ENCODE data around the gene NPVF. TPM values are rescaled to one million over a fixed set of nuclear protein-coding genes. Genes with fewer than 3 reads are reported as not detected.

The NPVF gene
- total and polyA plus RNA-seq, 2 of the 8 experiments (the other 6 are each of a cell fraction or from before 2014, with no cell fraction given) = not detected

GRCh38 chr7:25218191-25218590 lies 10.1 kb downstream of the NPVF start:
- H2BK20ac ChIP-seq (ENCODE audit: low read length) = no peak overlapping the region
- 92% methylated on average over 3 of the region's 3 CpGs; no CpG with 5 or more reads in 1 of the 2 experiments for WGBS, 2 experiments (ENCODE audit: extremely low coverage in 1 of 2, insufficient coverage in 1 of 2, insufficient read length in 1 of 2, insufficient replicate concordance in 2 of 2, low coverage in 1 of 2, low lambda C conversion rate in 2 of 2, missing lambda C conversion rate in 1 of 2)
- ChIA-PET CTCF (ENCODE audit: partially characterized antibody) (interaction anchor here (1.4 to 3.0 kb wide), 4 partner anchors 14 to 314 kb away, joined by 4 to 12 read pairs (median 4); no protein-coding TSS in a partner anchor), POLR2A (ENCODE audit: partially characterized antibody) (no interaction called here)
- no peaks in the 10 kb centered on the region for H4K20me1 ChIP-seq (replicated peaks in 1 of 2; ENCODE audit: control insufficient read depth in 1 of 2, insufficient read depth in 2 of 2, low read length in 2 of 2)
- H3K27me3 ChIP-seq (replicated peaks in 1 of 4; ENCODE audit: control insufficient read depth in 3 of 4, extremely low read depth in 1 of 4, insufficient read depth in 3 of 4, low read length in 3 of 4) = no peaks in the 10 kb centered on the region; a peak in 1 of 7 replicates
- H2AK5ac ChIP-seq (ENCODE audit: low read depth, low read length) = no peak overlapping the region
- H3K79me2 ChIP-seq (ENCODE audit: control insufficient read depth in 1 of 2, insufficient read depth in 2 of 2, low read length in 2 of 2) = no peaks in the 10 kb centered on the region
- DNase-seq (ENCODE audit: low read depth in 1 of 2, low spot score in 2 of 2) (no peak), FAIRE-seq (no peak)
- no peak overlapping the region for H3K9ac ChIP-seq (replicated peaks in 1 of 4; ENCODE audit: extremely low read depth in 1 of 4, low read depth in 3 of 4, low read length in 3 of 4)
- H3K36me3 ChIP-seq (ENCODE audit: control insufficient read depth in 2 of 4, insufficient read depth in 4 of 4, low read length in 3 of 4) = no peaks in the 10 kb centered on the region
- H3K4ac ChIP-seq (replicated peaks; ENCODE audit: insufficient read length, low read depth, low read length) = no peak overlapping the region
- no peak overlapping the region for H2BK15ac ChIP-seq (ENCODE audit: low read length)
- H3K4me2 ChIP-seq (ENCODE audit: insufficient read depth in 1 of 2, low read depth in 2 of 2, low read length in 2 of 2) = no peak overlapping the region
- no peak overlapping the region for H3K27ac ChIP-seq (ENCODE audit: low read depth, low read length)
- no peak overlapping the region for H3K18ac ChIP-seq (ENCODE audit: extremely low read depth, low read length)
- no peak overlapping the region for H2BK5ac ChIP-seq (ENCODE audit: low read depth, low read length)
- H4K8ac ChIP-seq (ENCODE audit: extremely low read depth, insufficient read depth, low read length) = no peak overlapping the region
- H2BK12ac ChIP-seq (ENCODE audit: low read depth, low read length) = no peak overlapping the region
- no peak overlapping the region for H3K4me3 ChIP-seq (ENCODE audit: extremely low read depth in 1 of 4, insufficient read depth in 2 of 4, low read depth in 3 of 4, low read length in 4 of 4)
- no peaks in the 10 kb centered on the region for H3K79me1 ChIP-seq (ENCODE audit: low read depth, low read length)
- no peak overlapping the region for H4K5ac ChIP-seq (ENCODE audit: insufficient read length, low read depth, low read length)
- H2BK120ac ChIP-seq (replicated peaks; ENCODE audit: low read depth, low read length) = no peak overlapping the region
- H3K23me2 ChIP-seq (ENCODE audit: low read depth, low read length) = no peaks in the 10 kb centered on the region
- no peak overlapping the region for H3K23ac ChIP-seq (ENCODE audit: insufficient read length)
- no peak overlapping the region for H3K14ac ChIP-seq (ENCODE audit: insufficient read length)
- H4K91ac ChIP-seq (replicated peaks; ENCODE audit: insufficient read length, low read length) = no peak overlapping the region
- peaks cover 0 to 3% (median 0%) of the 10 kb centered on the region in 4 experiments; a peak in 1 of 7 replicates for H3K4me1 ChIP-seq (replicated peaks in 1 of 4; ENCODE audit: control insufficient read depth in 3 of 4, insufficient read depth in 4 of 4, low read length in 3 of 4)
- no peak overlapping the region for H3K56ac ChIP-seq (replicated peaks; ENCODE audit: insufficient read length, low read depth, low read length)
- H2AFZ ChIP-seq (ENCODE audit: low read length) = no peak overlapping the region
- no peaks in the 10 kb centered on the region for H3K9me3 ChIP-seq (ENCODE audit: insufficient read depth in 2 of 2, low read depth in 1 of 2, low read length in 1 of 2)
- no peak for TF ChIP-seq BACH1 (IDR thresholded peaks at IDR 0.05; ENCODE audit: low read length)
- TF ChIP-seq TCF12 (IDR thresholded peaks at IDR 0.05; ENCODE audit: low read depth, low read length) = no peak
- TF ChIP-seq CREB1 (IDR thresholded peaks at IDR 0.05) = no peak
- no peak for TF ChIP-seq RFX5 (IDR thresholded peaks at IDR 0.05; ENCODE audit: borderline replicate concordance, low read depth, low read length)
- TF ChIP-seq RBBP5 (IDR thresholded peaks at IDR 0.05; ENCODE audit: borderline replicate concordance, low read depth, low read length) = no peak
- TF ChIP-seq KDM5A (IDR thresholded peaks at IDR 0.05; ENCODE audit: low read length) = no peak
- TF ChIP-seq HDAC2 (IDR thresholded peaks at IDR 0.05; ENCODE audit: borderline replicate concordance in 1 of 2, low read depth in 2 of 2, low read length in 2 of 2) = no peak
- TF ChIP-seq TEAD4 (IDR thresholded peaks at IDR 0.05; ENCODE audit: low read depth, low read length) = no peak
- no peak for TF ChIP-seq CTBP2 (IDR thresholded peaks at IDR 0.05; ENCODE audit: borderline replicate concordance, insufficient read depth, insufficient read length, low read length)
- no peak for TF ChIP-seq KDM4A (IDR thresholded peaks at IDR 0.05; ENCODE audit: low read depth, low read length, severe bottlenecking)
- TF ChIP-seq FOSL1 (IDR thresholded peaks at IDR 0.05; ENCODE audit: insufficient read depth, low read depth, low read length) = no peak
- no peak for TF ChIP-seq POU5F1 (IDR thresholded peaks at IDR 0.05; ENCODE audit: low read depth, low read length)
- TF ChIP-seq POLR2AphosphoS5 (IDR thresholded peaks at IDR 0.05; ENCODE audit: low read depth, low read length) = no peak
- TF ChIP-seq SIX5 (IDR thresholded peaks at IDR 0.05; ENCODE audit: low read depth, low read length) = no peak
- TF ChIP-seq GTF2F1 (IDR thresholded peaks at IDR 0.05; ENCODE audit: borderline replicate concordance, low read depth, low read length) = no peak
- no peak for TF ChIP-seq JUND (IDR thresholded peaks at IDR 0.05; ENCODE audit: low read length)

Data from H1 (cell line).